CD4-positive, alpha-beta T cell (primary cell): ENCODE data around the gene PATJ. TPM values are rescaled to one million over a fixed set of nuclear protein-coding genes. Genes with fewer than 3 reads are reported as not detected.
"Not testable (repeated sequence)": the region's sequence is repeated elsewhere in the genome, so short reads cannot be mapped to it uniquely, and the experiment has no call there.

Experiments
- ATAC-seq: fragments of 200-7000 bp; cut with Tn5 transposase; one replicate; pipeline ENCODE4 v1.10.0; 2022; ENCODE audit warnings: mild to moderate bottlenecking; ENCODE audit not compliant: poor library complexity
- CTCF ChIA-PET: fragments of 350-600 bp; sonication (Branson Sonifier 250); formaldehyde crosslinking; loops from one replicate; lab custom pipeline; 2021; ENCODE audit warnings: antibody characterized with exemption, inconsistent platforms; lab: Charles Lee
- POLR2A ChIA-PET: fragments of 350-600 bp; sonication (Branson Sonifier 250); formaldehyde crosslinking; loops from one replicate; lab custom pipeline; 2021; ENCODE audit warnings: antibody characterized with exemption, inconsistent platforms; lab: Charles Lee
- DNase-seq, 14 experiments: peaks; one replicate each; pipeline ENCODE4 v3.0.0-alpha.2; 2013 to 2020; ENCODE audit warnings: mixed read lengths in 2 of 14
- H3K27ac ChIP-seq, 2 donors: one replicate each; pipeline versions ENCODE4 v1.5.1 to v1.7.0; 2013; ENCODE audit warnings: low read length in 2 of 2, low read depth in 1 of 2, mild to moderate bottlenecking in 1 of 2
- H3K27me3 ChIP-seq, 2 experiments: 1 replicate in 1 of 2; 2 replicates in 1 of 2; pipeline versions ENCODE4 v1.6.1 to v1.7.0; 2013; ENCODE audit warnings: low read length in 2 of 2, control low read depth in 1 of 2, mild to moderate bottlenecking in 1 of 2, moderate library complexity in 1 of 2; ENCODE audit not compliant: insufficient read depth in 2 of 2, control insufficient read depth in 1 of 2
- H3K36me3 ChIP-seq: one replicate; pipeline ENCODE4 v1.6.1; 2013; ENCODE audit warnings: low read length, control low read depth; ENCODE audit not compliant: insufficient read depth
- H3K4me1 ChIP-seq: one replicate; pipeline ENCODE4 v1.6.1; 2013; ENCODE audit warnings: low read length, control low read depth; ENCODE audit not compliant: insufficient read depth
- H3K4me3 ChIP-seq: one replicate; pipeline ENCODE4 v1.5.1; 2013; ENCODE audit warnings: mild to moderate bottlenecking, low read length, moderate library complexity
- H3K9me3 ChIP-seq, 2 experiments: 1 replicate in 1 of 2; 2 replicates in 1 of 2; pipeline versions ENCODE4 v1.6.1 to v1.7.0; 2013; ENCODE audit warnings: low read length in 2 of 2, mild to moderate bottlenecking in 2 of 2, control low read depth in 1 of 2, moderate library complexity in 1 of 2; ENCODE audit not compliant: control insufficient read depth in 1 of 2, insufficient read depth in 1 of 2
- H3K27ac Mint-ChIP-seq: one replicate; pipeline ENCODE4 v1.8.0; 2020; ENCODE audit warnings: mixed read lengths
- H3K27me3 Mint-ChIP-seq: one replicate; pipeline ENCODE4 v1.8.0; 2021; ENCODE audit warnings: mixed read lengths
- H3K36me3 Mint-ChIP-seq: one replicate; pipeline ENCODE4 v1.8.0; 2021; ENCODE audit warnings: low read depth, mixed read lengths
- H3K4me1 Mint-ChIP-seq: one replicate; pipeline ENCODE4 v1.8.0; 2021; ENCODE audit warnings: low read depth, mixed read lengths
- H3K4me3 Mint-ChIP-seq: one replicate; pipeline ENCODE4 v1.8.0; 2020; ENCODE audit warnings: mild to moderate bottlenecking, mixed read lengths
- H3K9me3 Mint-ChIP-seq: one replicate; pipeline ENCODE4 v1.8.0; 2020; ENCODE audit warnings: mixed read lengths
- CTCF ChIP-seq: fragments of 200-600 bp; IDR thresholded peaks from one replicate; pipeline ENCODE4 v1.8.0; 2022; ENCODE audit warnings: antibody characterized with exemption, mild to moderate bottlenecking
- intact Hi-C, 2 experiments: fragments of 100-400 bp; cut with DNase I in 1 of 2; cut with micrococcal nuclease in 1 of 2; formaldehyde crosslinking; loops; one replicate each; pipeline versions ENCODE4 v1.15.1 to v1.9.0; 2023 to 2025; cut with DNase I, micrococcal nuclease
- total RNA-seq, 174 experiments: library from RNA in 2 of 174; stranded (reverse) in 2 of 174; gene quantifications; one replicate each; pipeline ENCODE4 v1.2.3 and lab custom pipeline; 2021 to 2026

The PATJ gene
- total RNA-seq, 2 experiments from 2014 or later: 50.4 to 54.1 TPM

GRCh38 chr1:61836649-61837048, 94.4 kb downstream of the PATJ start:
- Histone ChIP-seq H3K4me1 (no peaks in the 10 kb centered on the region), H3K4me3 (no peak overlapping the region), H3K27me3 (no peaks in the 10 kb centered on the region), H3K9me3 (no peaks in the 10 kb centered on the region), H3K36me3 (peaks cover 3% of the 10 kb centered on the region), H3K27ac (no peak overlapping the region)
- no peak for TF ChIP-seq CTCF
- intact Hi-C loops: no loop called here
- ChIA-PET POLR2A (no interaction called here), CTCF (no interaction called here)
- Mint-ChIP-seq H3K36me3 (peaks cover 53% of the 10 kb centered on the region), H3K4me3 (no peak overlapping the region), H3K27ac (no peak overlapping the region), H3K27me3 (no peaks in the 10 kb centered on the region), H3K4me1 (no peaks in the 10 kb centered on the region), H3K9me3 (no peaks in the 10 kb centered on the region)
- DNase-seq: no peak
- no peak for ATAC-seq

- CTCF ChIA-PET: interaction anchor here (0.8 kb wide), 1 partner anchor 14 kb away, joined by 5 read pairs; no protein-coding TSS in a partner anchor
Measured at GRCh38 chr1:61837607-61838006, 95.3 kb downstream of the PATJ start.

GRCh38 chr1:61839679-61840078, 97.4 kb downstream of the PATJ start:
- Histone ChIP-seq H3K36me3 (no peaks in the 10 kb centered on the region), H3K27me3 (no peaks in the 10 kb centered on the region), H3K4me1 (no peaks in the 10 kb centered on the region), H3K27ac (no peak overlapping the region), H3K9me3 (no peaks in the 10 kb centered on the region), H3K4me3 (no peak overlapping the region)
- no peak overlapping the region for H3K4me3 Mint-ChIP-seq
- no peaks in the 10 kb centered on the region for H3K27me3 Mint-ChIP-seq
- H3K4me1 Mint-ChIP-seq: no peaks in the 10 kb centered on the region
- no peak overlapping the region for H3K27ac Mint-ChIP-seq
- H3K36me3 Mint-ChIP-seq: peaks cover 27% of the 10 kb centered on the region
- ChIA-PET CTCF (interaction anchor here (1.6 kb wide), 1 partner anchor 861 kb away, joined by 3 read pairs; no protein-coding TSS in a partner anchor), POLR2A (no interaction called here)
- H3K9me3 Mint-ChIP-seq: no peaks in the 10 kb centered on the region
- ATAC-seq (no peak), DNase-seq (no peak)
- TF ChIP-seq CTCF: no peak
- intact Hi-C loops: no loop called here

More at GRCh38 chr1:61837607-61838006, 95.3 kb downstream of the PATJ start:
- H3K4me3 Mint-ChIP-seq, H3K4me1 Mint-ChIP-seq, DNase-seq, H3K27ac Mint-ChIP-seq, H3K4me1 ChIP-seq, H3K36me3 ChIP-seq, H3K4me3 ChIP-seq, H3K27me3 ChIP-seq, H3K27ac ChIP-seq, H3K9me3 ChIP-seq, intact Hi-C loops, H3K9me3 Mint-ChIP-seq, POLR2A ChIA-PET, ATAC-seq, H3K27me3 Mint-ChIP-seq: not testable (repeated sequence)
- peaks cover 45% of the 10 kb centered on the region for H3K36me3 Mint-ChIP-seq

- H3K27ac Mint-ChIP-seq: peak overlapping the region; percentile 39
- ChIA-PET POLR2A (interaction anchor here (0.7 kb wide), 1 partner anchor 327 kb away, joined by 3 read pairs; no protein-coding TSS in a partner anchor), CTCF (interaction anchor here (1.1 kb wide), 1 partner anchor 9 kb away, joined by 3 read pairs; no protein-coding TSS in a partner anchor)
- no peaks in the 10 kb centered on the region for H3K27me3 ChIP-seq
- H3K4me3 ChIP-seq: no peak overlapping the region
- H3K36me3 Mint-ChIP-seq: peaks cover 20% of the 10 kb centered on the region
- no peaks in the 10 kb centered on the region for H3K27me3 Mint-ChIP-seq
- no peaks in the 10 kb centered on the region for H3K9me3 ChIP-seq
- H3K4me1 ChIP-seq: no peaks in the 10 kb centered on the region
- TF ChIP-seq CTCF: no peak
- ATAC-seq (no peak), DNase-seq (no peak)
- no peaks in the 10 kb centered on the region for H3K9me3 Mint-ChIP-seq
- intact Hi-C loops: no loop called here
- H3K4me3 Mint-ChIP-seq: no peak overlapping the region
- no peak overlapping the region for H3K27ac ChIP-seq
- H3K36me3 ChIP-seq: no peaks in the 10 kb centered on the region
- no peaks in the 10 kb centered on the region for H3K4me1 Mint-ChIP-seq
Measured at GRCh38 chr1:61842036-61842435, 99.8 kb downstream of the PATJ start.
